SH-SY5Y (cell line): ENCODE data around the gene UGDH.

Experiments used
- GATA2 ChIP-seq: IDR thresholded peaks from 2 replicates; pipeline ENCODE4 v1.6.1; 2011; ENCODE audit warnings: mild to moderate bottlenecking, low read depth, low read length
- GATA3 ChIP-seq: IDR thresholded peaks from 2 replicates; pipeline ENCODE4 v1.6.1; 2011; ENCODE audit warnings: low read depth, mild to moderate bottlenecking, low read length, moderate library complexity

UGDH gene

DNA sequence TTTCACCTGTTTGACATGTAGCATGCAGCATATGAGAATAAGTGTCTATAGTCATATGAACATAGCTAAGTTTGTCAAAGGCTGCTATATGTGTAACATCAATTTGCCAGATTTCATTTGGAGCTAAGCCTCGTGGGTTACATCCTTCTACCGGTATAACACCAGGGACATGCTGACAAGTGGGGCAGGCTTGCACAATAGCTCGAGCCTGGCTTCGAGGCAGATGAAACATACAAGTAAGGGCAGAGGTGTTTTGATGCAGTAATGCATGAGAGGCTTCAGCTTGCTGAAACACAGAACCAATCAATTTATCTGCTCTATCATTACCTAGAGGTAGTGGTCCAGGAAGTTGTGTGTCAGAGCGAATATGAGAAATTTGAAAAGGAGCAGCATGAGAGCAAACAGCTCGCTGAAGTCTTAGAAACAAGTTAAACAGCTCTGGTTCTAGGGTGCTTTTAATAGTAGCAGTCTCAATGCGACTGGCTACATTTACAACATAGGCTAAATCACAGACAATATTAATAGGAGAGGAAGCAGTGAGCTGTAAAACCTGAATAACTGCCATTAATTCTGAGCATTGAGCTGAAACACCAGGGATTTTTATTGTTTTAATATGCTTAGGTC is 14.9 kb upstream of the UGDH start:
- TF ChIP-seq GATA2 = no peak
- TF ChIP-seq GATA3 = no peak

DNA sequence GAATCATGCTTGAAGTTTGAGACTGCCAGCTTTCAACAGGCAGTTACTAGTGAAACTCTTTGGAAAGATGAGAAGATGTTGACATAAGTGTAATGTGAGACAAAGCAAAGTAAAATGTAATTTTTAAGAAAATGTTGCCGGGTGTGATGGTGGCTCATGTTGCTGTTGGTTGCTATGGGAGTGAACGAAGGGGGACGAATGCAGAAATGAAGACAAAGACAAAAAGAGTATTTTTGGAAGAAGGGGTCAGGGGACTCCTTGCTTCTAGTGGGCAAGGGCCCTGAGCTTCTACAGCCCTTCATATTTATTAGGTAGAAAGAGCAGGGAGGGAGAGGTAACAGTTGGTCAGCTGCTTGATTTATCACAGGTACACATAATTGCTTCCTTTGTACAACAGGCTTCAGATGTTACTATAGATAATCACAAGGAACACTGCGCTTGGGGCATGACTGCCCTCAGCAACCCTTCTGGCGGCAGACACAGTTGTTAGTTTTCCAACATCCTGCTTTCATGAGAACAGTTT is 11.9 kb upstream of the UGDH start:
- TF ChIP-seq GATA3 (no peak), GATA2 (0 out of 2 replicates have a peak, but pooled peaks have one; percentile 16)

DNA sequence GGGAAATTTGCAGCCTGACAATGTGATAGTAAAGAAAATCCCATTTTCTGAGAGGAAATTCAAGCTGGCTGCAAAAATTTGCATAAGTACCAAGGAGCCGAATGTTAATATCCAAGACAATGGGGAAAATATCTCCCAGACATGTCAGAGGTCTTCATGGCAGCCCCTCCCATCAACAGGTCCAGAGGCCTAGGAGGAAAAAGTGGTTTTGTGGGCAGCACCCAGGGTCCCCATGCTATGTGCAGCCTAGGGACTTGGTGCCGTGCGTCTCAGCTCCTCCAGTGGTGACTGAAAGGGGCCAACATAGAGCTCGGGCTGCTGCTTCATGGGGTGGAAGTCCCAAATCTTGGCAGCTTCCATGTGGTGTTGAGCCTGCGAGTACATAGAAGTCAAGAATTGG is 6.3 kb upstream of the UGDH start:
- TF ChIP-seq GATA3 (no peak), GATA2 (no peak)

DNA sequence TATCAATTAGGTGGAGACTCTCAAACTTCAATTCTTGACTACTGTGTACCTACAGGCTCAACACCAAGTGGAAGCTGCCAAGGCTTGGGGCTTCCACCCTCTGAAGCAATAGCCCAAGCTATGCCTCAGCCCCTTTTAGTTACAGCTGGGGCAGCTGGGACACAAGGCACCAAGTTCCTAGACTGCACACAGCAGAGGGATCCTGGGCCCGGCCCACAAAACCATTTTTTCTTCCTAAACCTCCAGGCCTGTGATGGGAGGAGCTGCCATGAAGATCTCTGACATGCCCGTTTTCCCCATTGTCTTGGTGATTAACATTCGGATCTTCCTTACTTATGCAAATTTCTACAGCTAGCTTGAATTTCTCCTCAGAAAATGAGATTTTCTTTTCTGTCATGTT is 3.4 kb upstream of the UGDH start:
- TF ChIP-seq GATA2 (no peak), GATA3 (no peak)

DNA sequence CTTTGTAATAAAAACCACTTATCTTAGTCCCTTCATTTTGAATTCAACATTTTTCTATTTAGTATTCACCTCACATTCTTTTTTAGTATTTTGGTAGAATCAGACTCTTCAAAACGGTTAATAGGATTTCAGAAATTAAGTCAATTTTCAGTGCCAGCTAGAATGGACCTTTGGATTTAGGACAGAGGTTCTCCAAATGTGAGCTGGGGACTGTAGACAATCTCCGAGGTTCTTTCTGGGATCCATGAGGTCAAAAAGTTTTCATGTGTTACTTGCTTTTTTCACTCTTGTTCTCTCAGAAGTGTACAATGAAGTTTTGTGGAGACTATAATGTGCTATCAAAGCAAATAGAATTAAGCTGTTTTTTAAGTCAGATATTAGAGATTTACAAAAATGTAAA is 2.3 kb upstream of the UGDH start:
- no peak for TF ChIP-seq GATA2
- no peak for TF ChIP-seq GATA3

DNA sequence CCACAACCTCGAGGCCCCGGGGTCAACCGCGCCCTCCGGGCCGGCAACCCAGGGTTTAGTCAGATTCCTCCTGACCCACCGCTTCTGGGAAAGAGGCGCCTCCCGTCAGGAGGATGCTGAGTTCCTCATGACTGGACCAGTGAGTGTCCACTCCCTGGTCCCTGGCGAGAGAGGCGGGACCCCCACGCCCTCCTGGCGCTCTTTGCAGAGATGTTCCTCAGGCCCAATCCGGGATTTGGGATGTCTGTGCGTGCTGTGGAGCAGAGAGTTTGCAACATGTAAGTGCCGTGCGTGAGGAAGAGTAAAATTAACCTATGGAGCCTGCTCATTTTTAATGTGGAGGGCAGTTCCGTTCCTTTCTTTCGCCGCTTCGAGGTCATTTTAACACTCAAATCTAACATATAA is 824 bp upstream of the UGDH start:
- no peak for TF ChIP-seq GATA3
- no peak for TF ChIP-seq GATA2

DNA sequence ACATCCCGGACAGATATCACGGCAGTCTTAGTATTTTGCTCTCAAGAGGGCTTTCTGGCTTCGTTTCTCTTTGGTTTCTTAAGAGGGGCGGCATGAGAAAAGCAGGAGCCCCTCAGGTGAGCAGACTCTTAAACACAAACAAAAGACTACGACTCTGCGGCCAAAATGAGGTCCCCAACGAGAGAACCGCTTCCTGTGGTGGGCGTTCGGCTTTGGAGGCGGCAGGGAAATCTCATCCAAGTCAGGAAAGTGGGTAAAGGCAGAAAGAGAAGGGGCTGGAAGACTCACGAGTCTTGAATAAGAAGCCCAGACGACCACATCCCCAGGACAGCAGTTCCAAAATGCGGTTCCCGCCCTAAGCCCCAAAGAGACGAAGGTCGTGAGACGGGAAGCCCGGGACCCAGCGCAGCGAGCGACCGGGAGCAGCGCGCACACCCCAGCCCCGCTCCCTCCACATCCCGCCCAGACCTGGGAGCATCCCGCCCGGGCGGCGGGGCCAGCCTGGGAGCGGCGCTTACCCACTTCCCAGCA is 409 bp downstream of the UGDH start:
- TF ChIP-seq GATA2 (no peak), GATA3 (no peak)

DNA sequence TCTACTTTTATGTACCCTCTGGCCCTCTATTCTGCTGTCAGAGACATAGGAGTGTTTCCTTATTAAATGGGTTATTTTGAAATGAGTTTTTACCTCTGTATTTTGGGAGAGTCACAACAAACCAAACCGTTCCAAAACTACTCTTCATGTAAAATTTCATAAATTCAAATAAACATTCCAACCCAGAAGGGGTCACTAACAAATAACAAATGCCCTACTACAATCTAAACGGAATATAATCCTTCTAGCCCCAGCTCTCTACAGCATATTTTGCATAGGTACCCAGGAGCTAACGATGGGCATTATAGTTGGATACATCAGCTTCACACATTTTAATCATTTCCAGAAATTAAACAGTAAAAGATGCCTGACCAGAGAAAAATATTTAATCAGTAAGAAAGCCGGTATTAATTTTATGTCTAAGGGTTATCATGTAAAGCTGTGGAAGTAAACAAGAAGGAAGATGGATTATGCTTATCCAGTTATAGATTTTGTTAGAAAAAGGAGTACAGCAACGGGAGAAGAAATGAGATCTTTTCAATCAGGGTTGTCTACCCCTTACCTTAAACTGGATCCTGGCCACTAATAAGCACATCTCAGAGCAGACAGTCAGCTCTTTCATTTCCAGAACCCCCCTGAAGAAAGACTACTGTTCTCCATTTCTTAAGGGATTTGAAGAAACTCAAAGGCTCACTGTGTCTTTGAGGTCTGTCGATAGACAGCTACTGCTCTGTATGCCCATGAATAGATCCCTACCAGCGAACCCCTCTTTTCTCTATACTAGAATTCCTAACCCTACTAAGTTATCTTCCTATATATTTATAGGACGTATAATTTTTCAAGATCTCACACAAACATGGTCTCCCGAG is 1.2 kb downstream of the UGDH start:
- TF ChIP-seq GATA2 = no peak

DNA sequence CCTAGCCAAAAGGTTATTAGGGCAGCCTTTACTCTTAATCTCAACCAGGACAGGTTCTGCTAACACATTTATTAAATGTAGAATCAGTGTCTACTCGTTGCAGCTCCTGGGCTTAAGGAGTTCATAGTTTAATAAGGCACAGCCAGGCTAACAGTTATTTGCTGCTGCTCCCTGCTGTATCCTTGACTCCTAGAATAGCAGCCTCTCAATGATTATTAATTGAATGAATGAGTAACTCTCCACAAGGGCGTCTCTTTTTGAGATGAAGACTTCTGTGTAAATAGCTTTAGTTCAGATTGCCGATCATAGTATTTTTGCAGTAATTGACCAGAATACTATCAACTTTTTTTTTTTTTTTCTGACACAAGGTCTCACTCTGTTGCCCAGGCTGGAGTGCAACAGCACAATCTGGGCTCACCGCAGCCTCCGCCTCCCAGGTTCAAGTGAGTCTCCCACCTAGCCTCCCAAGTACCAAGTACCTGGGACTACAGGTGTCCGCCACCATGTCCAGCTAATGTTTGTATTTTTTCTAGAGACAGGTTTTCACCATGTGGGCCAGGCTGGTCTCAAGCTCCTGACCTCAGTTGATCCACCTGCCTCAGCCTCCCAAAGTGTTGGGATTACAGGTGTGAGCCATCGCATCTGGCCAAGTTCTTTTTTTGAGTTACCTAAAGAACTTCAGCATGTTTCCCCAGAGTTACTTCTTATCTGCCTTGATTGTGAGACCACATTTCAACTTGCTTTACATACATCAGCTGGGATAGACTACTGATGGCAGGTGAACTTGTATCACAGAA is 2.9 kb downstream of the UGDH start:
- no peak for TF ChIP-seq GATA3
- TF ChIP-seq GATA2 = no peak

DNA sequence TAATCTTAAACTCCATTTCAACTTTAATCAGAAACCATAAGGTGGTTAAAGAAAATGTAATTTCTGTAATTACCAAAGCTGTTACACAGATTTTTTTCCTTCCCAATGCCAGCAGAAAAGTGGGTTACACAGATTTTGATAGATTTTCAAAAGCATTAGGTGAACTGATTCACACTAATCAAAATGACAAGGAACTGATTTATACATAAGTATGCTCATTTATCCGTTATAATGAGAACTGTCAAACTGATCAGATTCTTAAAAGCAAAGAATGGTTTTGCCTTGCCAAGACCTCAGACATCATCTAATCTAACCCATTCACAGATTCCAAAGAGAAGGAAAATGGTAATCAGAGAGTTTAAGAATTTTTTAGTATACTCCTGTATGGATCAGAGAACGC is 5.2 kb downstream of the UGDH start:
- TF ChIP-seq GATA2 (no peak), GATA3 (no peak)

DNA sequence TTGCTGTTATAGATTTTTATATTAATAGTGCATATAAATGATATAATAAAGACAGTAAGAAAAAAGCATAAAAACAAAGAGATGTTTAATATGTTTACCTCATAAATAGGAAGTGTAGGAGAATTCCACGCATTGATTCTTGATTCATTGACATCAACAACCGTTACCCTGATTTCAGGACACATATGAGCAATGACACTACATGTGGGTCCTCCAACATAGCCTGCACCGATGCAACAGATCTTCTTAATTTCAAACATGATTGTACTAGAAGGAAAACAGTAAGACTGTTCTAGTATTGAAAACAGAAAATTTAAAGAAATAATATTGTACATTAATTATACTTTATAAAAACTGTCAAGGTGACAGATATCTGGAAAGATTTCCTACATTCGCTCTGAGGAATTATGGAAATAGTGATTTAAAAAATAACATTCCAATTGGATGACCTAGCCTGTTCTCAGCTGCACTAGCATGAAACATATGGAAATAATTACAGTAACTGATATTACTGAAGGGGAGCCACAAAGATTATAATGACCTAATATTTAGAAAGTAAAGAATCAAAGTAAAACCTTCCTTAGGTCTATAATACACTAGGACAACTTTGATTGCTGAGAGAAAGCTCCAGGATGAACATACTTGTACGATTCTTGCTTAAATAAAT is 5.9 kb downstream of the UGDH start:
- TF ChIP-seq GATA2 (no peak), GATA3 (no peak)

DNA sequence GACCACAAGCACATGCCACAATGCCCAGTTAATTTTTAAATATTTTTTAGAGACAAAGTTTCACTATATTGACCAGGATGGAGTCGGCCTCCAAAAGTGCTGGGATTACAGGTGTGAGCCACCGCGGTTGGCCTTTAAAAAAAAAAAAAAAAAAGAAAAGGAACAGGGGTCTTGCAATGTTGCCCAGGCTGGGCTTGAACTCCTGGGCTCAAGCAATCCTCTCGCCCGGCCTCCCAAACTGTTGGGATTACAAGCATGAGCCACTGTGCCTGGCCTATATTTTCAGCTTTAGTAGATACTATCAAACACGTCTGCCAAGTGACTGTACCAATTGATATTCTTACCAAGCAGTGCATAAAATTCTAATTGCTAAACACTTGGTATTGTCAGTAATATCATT is 8.8 kb downstream of the UGDH start:
- no peak for TF ChIP-seq GATA2
- TF ChIP-seq GATA3 = no peak

DNA sequence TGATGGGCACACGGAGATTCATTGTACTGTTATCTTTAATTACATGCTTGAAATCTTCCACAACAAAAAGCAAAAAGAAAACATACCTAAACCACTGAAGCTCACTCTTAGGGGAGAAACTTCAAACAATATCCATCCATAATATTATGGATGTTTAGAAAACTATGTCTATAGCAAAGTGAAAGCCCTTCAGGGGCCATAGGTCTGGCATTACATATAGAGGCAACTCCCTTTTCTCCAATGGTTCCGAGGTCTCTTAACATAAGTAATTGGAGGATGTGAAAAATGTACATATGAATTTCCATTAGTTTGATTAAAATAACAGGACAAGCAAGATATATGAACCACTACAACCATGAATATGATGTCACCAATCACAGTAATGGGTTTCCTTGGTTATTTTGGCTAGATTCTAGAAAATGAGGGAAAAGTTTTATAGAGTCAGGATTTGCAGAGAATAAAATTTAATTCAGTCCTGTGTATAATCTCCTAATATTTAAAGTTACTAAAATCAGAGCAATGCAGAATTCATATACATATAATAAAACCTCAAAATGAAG is 10.8 kb downstream of the UGDH start:
- TF ChIP-seq GATA3 (no peak), GATA2 (no peak)
